ENCODE data around the gene PSD4.

The PSD4 gene

GRCh38 chr2:113126845-113127645 is 46.7 kb upstream of the PSD4 start, which contains the start of gene IL1RN:
Gene IL1RN, plus strand, starts transcription at chr2:113127598. Its CDS starts 27 bp downstream, at chr2:113127625.
- H3K79me2 ChIP-seq (ENCODE audit: insufficient read depth, low read depth): no peaks in the 10 kb centered on the region
- no peak within 1 kb of the TSS for H3K27ac ChIP-seq
- no peaks in the 10 kb centered on the region for H3K36me3 ChIP-seq (ENCODE audit: insufficient read depth)
- no peaks in the 10 kb centered on the region for H4K20me1 ChIP-seq (ENCODE audit: insufficient read depth)
- no peaks in the 10 kb centered on the region for H3K4me1 ChIP-seq (ENCODE audit: low read depth, poor library complexity, severe bottlenecking)
- no peak within 1 kb of the TSS for H3K4me2 ChIP-seq
- no peak within 1 kb of the TSS for H2AFZ ChIP-seq (ENCODE audit: low read depth)
- H3K27me3 ChIP-seq (ENCODE audit: insufficient read depth, low read depth): no peaks in the 10 kb centered on the region
- H3K4me3 ChIP-seq (IDR thresholded peaks at IDR 0.05; ENCODE audit: insufficient read depth, low read depth, low read length): no peak within 1 kb of the TSS
- H3K9ac ChIP-seq: no peak within 1 kb of the TSS
- TF ChIP-seq, protein P1, sequence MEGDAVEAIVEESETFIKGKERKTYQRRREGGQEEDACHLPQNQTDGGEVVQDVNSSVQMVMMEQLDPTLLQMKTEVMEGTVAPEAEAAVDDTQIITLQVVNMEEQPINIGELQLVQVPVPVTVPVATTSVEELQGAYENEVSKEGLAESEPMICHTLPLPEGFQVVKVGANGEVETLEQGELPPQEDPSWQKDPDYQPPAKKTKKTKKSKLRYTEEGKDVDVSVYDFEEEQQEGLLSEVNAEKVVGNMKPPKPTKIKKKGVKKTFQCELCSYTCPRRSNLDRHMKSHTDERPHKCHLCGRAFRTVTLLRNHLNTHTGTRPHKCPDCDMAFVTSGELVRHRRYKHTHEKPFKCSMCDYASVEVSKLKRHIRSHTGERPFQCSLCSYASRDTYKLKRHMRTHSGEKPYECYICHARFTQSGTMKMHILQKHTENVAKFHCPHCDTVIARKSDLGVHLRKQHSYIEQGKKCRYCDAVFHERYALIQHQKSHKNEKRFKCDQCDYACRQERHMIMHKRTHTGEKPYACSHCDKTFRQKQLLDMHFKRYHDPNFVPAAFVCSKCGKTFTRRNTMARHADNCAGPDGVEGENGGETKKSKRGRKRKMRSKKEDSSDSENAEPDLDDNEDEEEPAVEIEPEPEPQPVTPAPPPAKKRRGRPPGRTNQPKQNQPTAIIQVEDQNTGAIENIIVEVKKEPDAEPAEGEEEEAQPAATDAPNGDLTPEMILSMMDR (conservative IDR thresholded peaks at IDR 0.05; ENCODE audit: low read depth, low read length): no peak

- Histone ChIP-seq H3K27ac (no peak overlapping the region), H3K4me2 (no peak overlapping the region), H2AFZ (ENCODE audit: low read depth) (no peak overlapping the region), H3K36me3 (ENCODE audit: insufficient read depth) (no peaks in the 10 kb centered on the region), H3K9ac (no peak overlapping the region), H3K79me2 (ENCODE audit: insufficient read depth, low read depth) (no peaks in the 10 kb centered on the region), H4K20me1 (ENCODE audit: insufficient read depth) (no peaks in the 10 kb centered on the region), H3K4me3 (IDR thresholded peaks at IDR 0.05; ENCODE audit: insufficient read depth, low read depth, low read length) (no peak overlapping the region), H3K27me3 (ENCODE audit: insufficient read depth, low read depth) (no peaks in the 10 kb centered on the region), H3K4me1 (ENCODE audit: low read depth, poor library complexity, severe bottlenecking) (no peaks in the 10 kb centered on the region)
- TF ChIP-seq, protein P1 (conservative IDR thresholded peaks at IDR 0.05; ENCODE audit: low read depth, low read length): no peak
Observed at GRCh38 chr2:113127646-113128570, 45.9 kb upstream of the PSD4 start.

DNA sequence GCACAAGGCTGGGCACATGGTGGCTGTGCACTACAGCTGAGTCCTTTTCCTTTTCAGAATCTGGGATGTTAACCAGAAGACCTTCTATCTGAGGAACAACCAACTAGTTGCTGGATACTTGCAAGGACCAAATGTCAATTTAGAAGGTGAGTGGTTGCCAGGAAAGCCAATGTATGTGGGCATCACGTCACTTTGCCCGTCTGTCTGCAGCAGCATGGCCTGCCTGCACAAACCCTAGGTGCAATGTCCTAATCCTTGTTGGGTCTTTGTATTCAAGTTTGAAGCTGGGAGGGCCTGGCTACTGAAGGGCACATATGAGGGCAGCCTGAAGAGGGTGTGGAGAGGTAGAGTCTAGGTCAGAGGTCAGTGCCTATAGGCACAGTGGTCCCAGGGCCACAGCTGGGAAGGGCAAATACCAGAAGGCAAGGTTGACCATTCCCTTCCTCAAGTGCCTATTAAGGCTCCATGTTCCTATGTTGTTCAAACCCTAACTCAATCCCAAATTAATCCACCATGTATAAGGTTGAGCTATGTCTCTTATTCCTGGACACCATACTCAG is 44.2 kb upstream of the PSD4 start:
- Histone ChIP-seq H2AFZ (ENCODE audit: low read depth) (no peak overlapping the region), H3K4me3 (IDR thresholded peaks at IDR 0.05; ENCODE audit: insufficient read depth, low read depth, low read length) (no peak overlapping the region), H3K4me2 (no peak overlapping the region), H3K9ac (no peak overlapping the region), H3K27me3 (ENCODE audit: insufficient read depth, low read depth) (no peaks in the 10 kb centered on the region), H3K36me3 (ENCODE audit: insufficient read depth) (no peaks in the 10 kb centered on the region), H4K20me1 (ENCODE audit: insufficient read depth) (no peaks in the 10 kb centered on the region), H3K4me1 (ENCODE audit: low read depth, poor library complexity, severe bottlenecking) (no peaks in the 10 kb centered on the region), H3K27ac (no peak overlapping the region), H3K79me2 (ENCODE audit: insufficient read depth, low read depth) (no peaks in the 10 kb centered on the region)
- TF ChIP-seq, protein P1 (conservative IDR thresholded peaks at IDR 0.05; ENCODE audit: low read depth, low read length): no peak

GRCh38 chr2:113131352-113132185 is 42.2 kb upstream of the PSD4 start:
- Histone ChIP-seq H3K4me2 (no peak overlapping the region), H3K36me3 (ENCODE audit: insufficient read depth) (no peaks in the 10 kb centered on the region), H3K9ac (no peak overlapping the region), H3K27ac (no peak overlapping the region), H4K20me1 (ENCODE audit: insufficient read depth) (no peaks in the 10 kb centered on the region), H3K4me3 (IDR thresholded peaks at IDR 0.05; ENCODE audit: insufficient read depth, low read depth, low read length) (no peak overlapping the region), H3K4me1 (ENCODE audit: low read depth, poor library complexity, severe bottlenecking) (no peaks in the 10 kb centered on the region), H3K79me2 (ENCODE audit: insufficient read depth, low read depth) (no peaks in the 10 kb centered on the region), H3K27me3 (ENCODE audit: insufficient read depth, low read depth) (no peaks in the 10 kb centered on the region), H2AFZ (ENCODE audit: low read depth) (no peak overlapping the region)
- TF ChIP-seq, protein P1 (conservative IDR thresholded peaks at IDR 0.05; ENCODE audit: low read depth, low read length): no peak

Measured in KMS-11 (cell line).